MM.1S (cell line): Measurements from ENCODE around the gene IL1RL1.

Experiments
- DNase-seq: peaks from one replicate; pipeline ENCODE4 v3.0.0-alpha.2; 2015
- H2AFZ ChIP-seq: fragments of 300-600 bp; sonication (generic); 2 replicates; pipeline ENCODE4 v1.6.0; 2016; ENCODE audit warnings: antibody characterized with exemption, low read length
- H3F3A ChIP-seq: fragments of 300-600 bp; sonication (generic); 2 replicates; pipeline ENCODE4 v1.6.1; 2016; ENCODE audit warnings: mild to moderate bottlenecking, antibody characterized with exemption, low read length, moderate library complexity, mixed read lengths; ENCODE audit not compliant: insufficient read depth
- H3K27ac ChIP-seq: fragments of 300-600 bp; sonication (generic); 2 replicates; pipeline ENCODE4 v1.5.1; 2016; ENCODE audit warnings: mild to moderate bottlenecking, low read length
- H3K27me3 ChIP-seq: fragments of 300-600 bp; sonication (generic); replicated peaks from 2 replicates; pipeline ENCODE4 v1.6.0; 2016; ENCODE audit warnings: low read length; ENCODE audit not compliant: insufficient read depth
- H3K36me3 ChIP-seq: fragments of 300-600 bp; sonication (generic); replicated peaks from 2 replicates; pipeline ENCODE4 v1.6.1; 2016; ENCODE audit warnings: mild to moderate bottlenecking, low read length, mixed read lengths; ENCODE audit not compliant: insufficient read depth
- H3K4me1 ChIP-seq: fragments of 300-600 bp; sonication (generic); 2 replicates; pipeline ENCODE4 v1.6.1; 2016; ENCODE audit warnings: low read length, mixed read lengths
- H3K4me2 ChIP-seq: fragments of 300-600 bp; sonication (generic); 2 replicates; pipeline ENCODE4 v1.6.0; 2016; ENCODE audit warnings: low read depth, low read length
- H3K4me3 ChIP-seq: fragments of 300-600 bp; sonication (generic); 2 replicates; pipeline ENCODE4 v1.5.1; 2016; ENCODE audit warnings: low read length, mixed read lengths
- H3K79me2 ChIP-seq: fragments of 300-600 bp; sonication (generic); 2 replicates; pipeline ENCODE4 v1.6.1; 2016; ENCODE audit warnings: mixed run types, low read length, mixed read lengths
- H3K9ac ChIP-seq: fragments of 300-600 bp; sonication (generic); 2 replicates; pipeline ENCODE4 v1.6.1; 2016; ENCODE audit warnings: low read length, mixed read lengths
- H3K9me2 ChIP-seq: fragments of 300-600 bp; sonication (generic); replicated peaks from 2 replicates; pipeline ENCODE4 v1.6.1; 2016; ENCODE audit warnings: mild to moderate bottlenecking, low read length, mixed read lengths; ENCODE audit not compliant: insufficient read depth
- H3K9me3 ChIP-seq: fragments of 300-600 bp; sonication (generic); replicated peaks from 2 replicates; pipeline ENCODE4 v1.6.1; 2016; ENCODE audit warnings: mild to moderate bottlenecking, low read length, mixed read lengths; ENCODE audit not compliant: insufficient read depth
- H4K20me1 ChIP-seq: fragments of 300-600 bp; sonication (generic); 2 replicates; pipeline ENCODE4 v1.6.1; 2016; ENCODE audit warnings: mild to moderate bottlenecking, low read length, moderate library complexity, mixed read lengths; ENCODE audit not compliant: insufficient read depth
- CTCF ChIP-seq: fragments of 300-600 bp; sonication (generic); IDR thresholded peaks from 2 replicates; pipeline ENCODE4 v1.5.1; 2016; ENCODE audit warnings: antibody characterized with exemption, low read length, mixed read lengths
- EZH2 ChIP-seq: fragments of 300-600 bp; sonication (generic); optimal IDR thresholded peaks from 2 replicates; pipeline ENCODE3; 2017; ENCODE audit warnings: low read depth, mild to moderate bottlenecking, antibody characterized with exemption, low read length, mixed read lengths
- EZH2phosphoT487 ChIP-seq: fragments of 300-600 bp; sonication (generic); IDR thresholded peaks from 2 replicates; pipeline ENCODE4 v1.6.1; 2018; ENCODE audit warnings: antibody characterized with exemption, low read length

Gene IL1RL1

GRCh38 chr2:102369866-102370265 lies 58.5 kb downstream of the IL1RL1 start:
- TF ChIP-seq CTCF, result no peak
- no peak for TF ChIP-seq EZH2
- TF ChIP-seq EZH2phosphoT487, result no peak
- no peaks in the 10 kb centered on the region for H3K9me3 ChIP-seq
- H2AFZ ChIP-seq, result no peak overlapping the region

GRCh38 chr2:102376052-102376591 lies 64.8 kb downstream of the IL1RL1 start:
- DNase-seq, result no peak
- H4K20me1 ChIP-seq, result no peaks in the 10 kb centered on the region
- no peaks in the 10 kb centered on the region for H3K36me3 ChIP-seq
- no peaks in the 10 kb centered on the region for H3K9me3 ChIP-seq
- H3K79me2 ChIP-seq, result no peaks in the 10 kb centered on the region
- no peak overlapping the region for H3K4me3 ChIP-seq
- no peaks in the 10 kb centered on the region for H3K4me1 ChIP-seq
- no peak overlapping the region for H3K27ac ChIP-seq
- no peaks in the 10 kb centered on the region for H3K27me3 ChIP-seq
- H3F3A ChIP-seq, result no peaks in the 10 kb centered on the region
- no peak overlapping the region for H2AFZ ChIP-seq
- TF ChIP-seq EZH2, result no peak
- TF ChIP-seq CTCF, result no peak
- no peak for TF ChIP-seq EZH2phosphoT487
- H3K9me2 ChIP-seq, result no peaks in the 10 kb centered on the region
- no peak overlapping the region for H3K9ac ChIP-seq
- no peak overlapping the region for H3K4me2 ChIP-seq

More at GRCh38 chr2:102369866-102370265, 58.5 kb downstream of the IL1RL1 start:
- DNase-seq, result no peak
- no peak overlapping the region for H3K4me2 ChIP-seq
- H4K20me1 ChIP-seq, result no peaks in the 10 kb centered on the region
- no peaks in the 10 kb centered on the region for H3K4me1 ChIP-seq
- H3K27ac ChIP-seq, result no peak overlapping the region
- no peaks in the 10 kb centered on the region for H3K36me3 ChIP-seq
- H3K79me2 ChIP-seq, result no peaks in the 10 kb centered on the region
- no peaks in the 10 kb centered on the region for H3K9me2 ChIP-seq
- H3K27me3 ChIP-seq, result no peaks in the 10 kb centered on the region
- H3F3A ChIP-seq, result no peaks in the 10 kb centered on the region
- no peak overlapping the region for H3K9ac ChIP-seq
- H3K4me3 ChIP-seq, result no peak overlapping the region

- H3K9me2 ChIP-seq, result no peaks in the 10 kb centered on the region
- H2AFZ ChIP-seq, result no peak overlapping the region
- H3K27me3 ChIP-seq, result no peaks in the 10 kb centered on the region
- no peaks in the 10 kb centered on the region for H3K4me1 ChIP-seq
- no peaks in the 10 kb centered on the region for H3K9me3 ChIP-seq
- DNase-seq, result no peak
- H3K4me3 ChIP-seq, result no peak overlapping the region
- no peak for TF ChIP-seq EZH2phosphoT487
- TF ChIP-seq EZH2, result no peak
- no peak for TF ChIP-seq CTCF
- H3K9ac ChIP-seq, result no peak overlapping the region
- no peaks in the 10 kb centered on the region for H3K36me3 ChIP-seq
- H4K20me1 ChIP-seq, result no peaks in the 10 kb centered on the region
- H3K79me2 ChIP-seq, result no peaks in the 10 kb centered on the region
- H3F3A ChIP-seq, result no peaks in the 10 kb centered on the region
- no peak overlapping the region for H3K27ac ChIP-seq
- H3K4me2 ChIP-seq, result no peak overlapping the region
These were observed 72.4 kb downstream of the IL1RL1 start for GRCh38 chr2:102383722-102384121.
